Amygdala (tissue), 56 donors: ENCODE results near the gene SERPINH1.
A peak's percentile ranks its signal among the peaks of the same experiment; 100 is the strongest.

ENCODE experiments used
- DNase-seq, 56 donors: peaks; one replicate each; lab custom pipeline; 2025; lab: John Stamatoyannopoulos, UW

SERPINH1 gene

DNA sequence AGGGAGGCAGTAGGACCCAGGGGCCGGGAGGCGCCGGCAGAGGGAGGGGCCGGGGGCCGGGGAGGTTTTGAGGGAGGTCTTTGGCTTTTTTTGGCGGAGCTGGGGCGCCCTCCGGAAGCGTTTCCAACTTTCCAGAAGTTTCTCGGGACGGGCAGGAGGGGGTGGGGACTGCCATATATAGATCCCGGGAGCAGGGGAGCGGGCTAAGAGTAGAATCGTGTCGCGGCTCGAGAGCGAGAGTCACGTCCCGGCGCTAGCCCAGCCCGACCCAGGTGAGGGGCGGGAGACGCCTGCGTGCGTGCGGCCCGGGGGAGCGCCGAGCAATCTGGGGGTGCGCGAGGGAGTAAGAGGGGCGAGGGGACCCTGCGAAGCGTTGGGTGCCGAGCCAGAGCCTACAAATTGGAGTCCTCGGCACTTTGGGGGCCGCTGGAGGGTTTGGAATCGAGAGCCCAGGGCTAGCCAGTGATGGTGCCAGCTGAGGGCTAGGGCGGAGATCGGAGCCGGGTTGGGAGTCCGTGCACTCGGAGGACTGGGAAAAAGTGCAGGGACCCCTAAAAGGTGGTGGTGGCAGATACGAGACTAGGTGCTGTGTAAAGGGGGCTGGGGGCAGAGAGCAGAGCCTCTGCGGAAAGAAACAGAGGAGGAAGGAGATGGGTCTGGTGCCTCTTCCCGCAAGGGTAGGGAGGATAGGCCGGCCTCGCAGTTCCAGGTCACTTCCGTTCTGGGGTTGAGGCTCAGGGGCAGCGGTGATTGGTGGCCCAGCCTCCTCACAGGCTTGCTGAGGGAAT lies at the start of gene SERPINH1:
Gene SERPINH1, plus strand, starts transcription at position 206 of the 788 bp plus-strand sequence. CDS start 4,097 bp downstream, outside the sequence.
- DNase-seq: peak in 45 of 56 donors; percentile 19 to 95 (median 48)

DNA sequence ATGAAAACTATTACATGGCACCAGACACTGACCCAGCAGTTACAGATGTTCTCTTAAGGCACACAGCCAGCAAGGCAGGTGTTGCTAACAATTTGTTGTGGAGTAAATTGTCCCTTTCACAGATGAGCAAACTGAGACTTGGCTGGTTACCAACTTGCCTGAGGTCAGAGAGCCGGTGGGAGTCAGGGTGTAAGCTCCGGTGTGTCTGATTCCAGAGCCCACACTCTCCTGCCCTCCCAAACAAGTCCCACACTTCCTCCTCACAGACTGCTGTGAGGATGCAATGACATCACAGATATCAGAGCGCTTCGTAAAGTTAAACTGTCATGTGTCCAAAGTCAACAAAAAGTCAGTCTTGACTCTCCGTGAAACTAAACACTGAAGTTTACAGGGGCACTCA lies 48.8 kb upstream of the SERPINH1 start:
- DNase-seq: no peak

DNA sequence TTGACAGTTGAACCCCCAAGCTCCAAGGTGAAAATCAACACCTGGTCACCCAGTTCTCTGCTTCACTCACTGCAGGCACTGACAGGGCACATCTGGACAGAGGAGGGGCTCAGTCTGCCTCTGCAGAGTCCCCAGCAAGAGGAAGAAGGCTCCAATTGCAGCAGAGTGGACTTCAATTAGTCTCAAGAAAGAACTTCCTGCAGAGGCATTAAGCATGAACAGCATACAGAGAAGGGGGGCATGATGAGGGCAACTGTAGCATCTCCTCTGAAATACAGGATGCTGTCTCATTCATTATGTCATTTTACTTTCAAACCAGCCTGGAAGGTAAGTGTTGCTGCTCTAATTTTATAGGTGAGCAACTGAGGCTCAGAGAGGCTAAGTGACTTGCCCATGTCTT lies 47.5 kb upstream of the SERPINH1 start:
- no peak for DNase-seq

GRCh38 chr11:75516140-75516539 lies 45.9 kb upstream of the SERPINH1 start:
- no peak for DNase-seq

GRCh38 chr11:75516886-75517285 lies 45.2 kb upstream of the SERPINH1 start:
- no peak for DNase-seq

- DNase-seq: no peak
Observed at GRCh38 chr11:75518204-75518549, 43.9 kb upstream of the SERPINH1 start.

- DNase-seq: no peak
Observed at GRCh38 chr11:75518771-75519653, 43.0 kb upstream of the SERPINH1 start.

- peak in 7 of 56 donors; percentile 6 to 52 (median 12) for DNase-seq
Observed at GRCh38 chr11:75520688-75521087, 41.4 kb upstream of the SERPINH1 start.

GRCh38 chr11:75522286-75523044 lies 39.6 kb upstream of the SERPINH1 start:
- DNase-seq: no peak

DNA sequence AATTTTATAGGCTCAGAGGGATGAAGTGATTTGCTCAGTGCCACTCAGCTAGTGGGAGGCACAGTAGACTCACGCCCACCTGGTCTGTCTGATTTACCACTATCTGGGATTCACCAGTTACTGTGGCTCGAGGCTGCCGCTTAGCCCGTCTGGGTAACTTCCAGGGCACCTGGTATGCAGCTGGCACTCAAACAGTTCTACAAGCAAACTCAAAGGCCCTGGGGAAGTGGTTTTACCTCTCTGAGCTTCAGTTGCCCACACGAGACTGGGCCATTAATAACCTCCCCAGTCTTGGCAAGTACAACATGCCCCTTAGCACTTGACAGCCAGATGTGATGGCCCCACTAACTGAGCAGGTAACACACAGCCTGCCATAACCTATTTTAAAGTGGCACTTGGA lies 38.9 kb upstream of the SERPINH1 start:
- no peak for DNase-seq

DNA sequence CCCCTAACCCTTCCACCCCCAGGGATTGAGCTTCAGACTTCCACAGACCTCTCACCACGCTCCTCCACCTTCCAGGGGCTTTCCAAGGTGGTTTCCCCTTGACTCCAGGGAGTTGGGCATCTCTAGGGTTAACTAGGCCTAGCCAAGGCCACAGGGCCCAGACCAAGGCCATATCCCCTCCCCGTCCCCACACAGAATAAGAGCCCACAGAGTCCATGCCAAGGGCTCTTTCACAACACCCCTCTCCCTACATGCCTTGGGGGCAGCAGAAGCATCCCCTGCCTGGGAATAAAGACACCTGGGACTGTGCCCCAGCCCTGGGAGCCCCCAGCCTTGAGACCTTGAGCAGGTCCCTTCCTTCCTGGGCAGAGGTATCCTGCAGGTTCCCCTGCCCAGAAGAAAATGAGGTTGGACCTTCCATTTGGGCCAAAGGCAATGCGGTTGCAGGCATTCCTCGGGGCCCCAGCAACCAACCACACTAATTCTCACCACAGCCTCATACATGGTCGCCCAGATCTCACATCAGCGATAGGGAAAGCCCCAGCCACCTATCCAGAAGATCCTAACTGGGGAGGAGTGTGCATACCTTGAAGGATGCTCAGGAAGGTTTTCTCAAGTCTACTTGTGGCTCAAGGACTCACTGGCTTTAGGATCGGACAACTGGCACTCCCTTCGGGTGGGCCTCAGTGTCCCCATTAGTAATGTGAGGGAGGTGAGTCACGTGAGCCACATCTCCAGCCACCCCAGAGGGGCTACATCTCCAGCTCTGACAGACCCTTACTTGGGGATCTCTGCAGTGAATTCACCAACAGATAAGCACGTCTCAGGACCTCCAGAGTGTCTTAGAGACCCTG lies 38.0 kb upstream of the SERPINH1 start:
- DNase-seq: peak in 1 of 56 donors; percentile 7

DNA sequence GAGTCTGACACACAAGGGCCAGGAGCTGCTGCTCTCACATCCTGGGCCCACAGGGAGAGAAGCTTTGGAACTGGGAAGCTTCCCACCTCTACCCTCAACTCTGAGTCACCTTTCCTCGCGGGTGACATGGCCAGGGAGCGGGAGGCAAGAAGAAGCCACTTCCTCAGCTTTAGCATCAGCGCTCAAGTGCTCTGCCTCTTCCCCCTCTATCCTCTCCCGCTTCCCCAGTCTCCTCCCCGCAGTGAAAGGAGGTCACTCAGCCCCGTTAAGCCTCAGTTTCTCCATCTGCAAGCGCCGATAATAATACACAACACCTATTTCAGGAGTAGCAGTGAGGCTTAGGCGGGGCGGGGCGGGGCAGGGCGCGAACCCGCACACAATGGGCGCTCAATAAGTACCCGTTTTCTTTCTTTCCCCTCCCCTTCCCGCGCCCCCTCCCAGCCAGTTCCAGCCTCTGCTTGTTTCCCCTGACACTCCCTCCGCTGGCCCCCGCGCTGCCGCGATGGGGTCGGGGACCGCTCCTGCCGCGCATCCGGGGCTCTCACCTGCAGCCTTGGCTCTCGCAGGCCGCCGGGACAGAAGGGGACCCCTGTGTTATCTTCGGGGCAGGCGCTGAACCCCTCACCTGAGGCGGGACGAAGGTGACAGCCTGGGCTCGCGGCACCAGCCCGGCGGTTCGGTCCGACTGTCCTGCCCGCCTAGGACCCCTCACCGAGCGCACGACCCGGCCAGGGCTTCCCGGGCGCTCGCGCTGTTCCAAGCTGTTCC lies 37.2 kb upstream of the SERPINH1 start:
- DNase-seq: no peak

DNA sequence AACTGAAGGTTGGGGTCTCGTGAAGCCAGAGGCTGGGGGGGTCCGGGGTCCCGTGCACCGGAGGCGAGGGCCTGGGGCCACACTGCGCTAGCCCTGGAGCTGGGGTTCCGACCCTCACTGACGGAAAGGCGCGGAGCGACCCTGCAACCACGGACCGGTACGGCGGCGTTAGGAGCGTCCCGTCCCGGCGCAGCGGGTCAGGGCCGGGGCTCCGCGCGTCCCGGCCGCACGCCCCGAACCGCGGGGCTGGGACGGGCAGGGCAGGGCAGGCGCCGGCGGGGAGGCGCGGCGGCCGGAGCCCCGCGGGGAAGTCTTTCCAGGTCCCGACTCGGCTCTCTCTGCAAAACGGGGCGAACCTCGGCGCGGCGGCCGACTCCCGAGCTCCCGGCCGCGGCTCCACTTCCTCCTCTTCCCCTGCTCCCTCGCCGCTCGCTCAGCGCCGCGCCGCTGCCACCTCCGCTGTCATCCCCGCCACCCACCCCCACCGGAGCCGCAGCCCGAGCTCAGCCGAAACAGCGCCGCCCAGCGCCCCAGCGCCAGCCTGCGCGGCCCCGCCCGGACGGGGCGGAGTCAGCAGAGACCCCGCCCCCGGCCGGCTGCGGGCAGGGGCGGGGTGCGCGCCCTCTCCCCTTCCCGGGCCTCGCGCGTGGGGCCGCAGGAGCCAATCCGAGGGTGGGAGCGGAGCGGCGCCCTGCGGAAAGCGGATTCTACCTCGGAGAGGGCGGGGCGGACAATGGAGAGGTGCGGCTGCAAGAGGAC lies 36.4 kb upstream of the SERPINH1 start, which contains the start of gene GDPD5:
Gene GDPD5, minus strand, starts transcription at position 509 of the 759 bp plus-strand sequence. CDS start 48,206 bp downstream, outside the sequence.
- peak in 53 of 56 donors; percentile 12 to 86 (median 68) for DNase-seq

GRCh38 chr11:75526192-75526541 lies 35.9 kb upstream of the SERPINH1 start:
- DNase-seq: no peak

DNA sequence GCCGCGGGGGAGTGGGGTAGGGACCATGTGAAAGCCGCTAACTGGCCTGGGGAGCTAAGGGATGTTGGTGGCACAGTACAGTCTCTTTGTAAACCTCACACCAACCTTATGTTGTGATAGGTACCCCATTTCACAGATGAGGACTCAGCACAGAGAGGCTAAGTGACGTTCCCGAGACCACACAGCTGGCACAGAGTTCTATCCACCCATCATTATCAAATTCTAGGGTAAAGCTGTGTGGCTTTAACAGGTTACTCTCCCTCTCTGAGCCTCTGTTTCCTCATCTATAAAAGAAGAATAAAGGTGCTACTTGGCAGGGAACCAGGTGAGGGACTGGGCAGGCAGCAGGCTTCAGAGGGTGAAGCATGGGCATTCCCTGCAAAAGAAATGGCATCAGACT lies 34.9 kb upstream of the SERPINH1 start:
- no peak for DNase-seq

DNA sequence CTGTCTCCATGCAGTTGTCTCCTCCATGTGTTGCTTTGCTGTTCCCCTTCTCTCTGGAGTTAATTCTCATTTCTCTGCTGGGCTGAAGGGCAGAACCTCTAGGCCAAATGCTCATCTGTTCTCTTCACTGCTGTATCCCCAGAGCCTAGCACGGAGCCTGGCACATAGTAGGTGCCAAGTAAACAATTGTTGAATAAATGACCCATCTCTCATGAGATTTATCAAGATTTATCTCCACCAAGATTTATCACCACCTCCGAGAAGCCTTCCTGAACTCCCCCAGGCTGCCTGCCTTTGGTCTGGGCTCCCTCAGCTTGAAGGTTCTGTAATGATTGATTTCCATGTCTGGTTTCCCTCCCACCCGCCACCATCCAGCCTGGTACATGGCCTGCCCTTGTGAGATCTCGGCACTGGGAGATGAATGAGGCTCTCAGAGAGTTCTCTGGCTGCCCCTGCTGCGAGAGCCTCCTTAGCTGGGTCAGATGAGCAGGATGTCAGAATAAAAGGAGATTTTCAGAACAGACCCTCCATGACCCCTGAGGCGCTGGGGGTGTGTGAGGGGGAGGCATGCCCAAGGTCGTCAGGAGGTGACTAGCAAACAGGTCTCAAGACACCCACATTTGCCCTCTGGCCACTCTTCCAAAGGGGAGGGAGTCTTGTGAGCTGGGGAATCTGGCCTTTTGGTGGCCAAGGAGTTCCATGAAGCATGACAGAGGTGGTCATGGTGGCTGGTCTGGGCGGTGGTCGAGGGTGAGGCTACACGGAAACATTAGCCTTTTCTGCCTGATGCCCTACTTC lies 33.9 kb upstream of the SERPINH1 start:
- no peak for DNase-seq

- DNase-seq: no peak
Observed at GRCh38 chr11:75530577-75530976, 31.5 kb upstream of the SERPINH1 start.
